Activated CD4-positive, alpha-beta T cell treated with anti-CD3 and anti-CD28 coated beads, Interleukin-10, Interleukin-2, amounts not matched to agents 100 ng/mL and 50 ng/mL, durations not matched to agents 16 hours and 8 hours (primary cell): ENCODE results near the gene RPS6KA6.
A peak's percentile ranks its signal among the peaks of the same experiment; 100 is the strongest.
"Not testable (repeated sequence)": the region's sequence is repeated elsewhere in the genome, so short reads cannot be mapped to it uniquely, and the experiment has no call there.

Experiments used
- DNase-seq: peaks from one replicate; pipeline ENCODE4 v3.0.0-alpha.2; 2020

RPS6KA6 gene

DNA sequence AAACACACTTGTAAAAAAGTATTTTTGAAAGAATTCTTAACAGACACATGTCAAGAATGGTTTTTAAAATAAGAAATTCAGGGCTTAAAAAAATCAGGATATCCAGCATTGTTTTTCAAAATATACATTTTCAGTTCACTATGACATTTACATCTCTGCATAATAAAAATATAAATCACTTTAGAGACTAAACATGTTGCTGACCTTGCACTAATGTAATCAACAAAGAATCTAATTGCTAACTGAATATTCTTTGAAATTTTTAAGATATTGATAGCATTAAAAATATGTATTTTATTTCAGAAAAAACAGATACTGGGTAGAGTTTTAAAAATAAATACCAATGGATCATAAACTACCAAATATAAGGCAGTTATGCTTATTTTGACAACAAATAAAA, 26.4 kb downstream of the RPS6KA6 start:
- DNase-seq = no peak

DNA sequence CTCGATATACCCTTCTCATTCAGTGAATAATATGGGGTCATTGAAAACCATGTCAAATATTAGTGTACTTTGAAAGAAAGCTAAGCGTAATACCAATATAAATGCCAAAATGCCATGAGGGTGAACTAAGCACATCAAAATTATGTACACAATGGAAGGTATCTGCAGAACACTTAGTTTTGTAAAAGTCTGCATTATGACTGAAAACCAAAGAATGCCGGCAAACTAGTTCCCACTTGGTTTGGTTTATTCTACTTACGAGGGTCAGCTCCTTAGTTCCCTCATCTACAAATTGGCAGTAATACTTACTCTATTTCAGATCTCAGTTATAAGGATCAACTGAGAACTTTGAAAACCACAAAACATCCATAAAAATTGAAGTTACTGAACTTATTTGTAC, 27.3 kb downstream of the RPS6KA6 start:
- DNase-seq = no peak

DNA sequence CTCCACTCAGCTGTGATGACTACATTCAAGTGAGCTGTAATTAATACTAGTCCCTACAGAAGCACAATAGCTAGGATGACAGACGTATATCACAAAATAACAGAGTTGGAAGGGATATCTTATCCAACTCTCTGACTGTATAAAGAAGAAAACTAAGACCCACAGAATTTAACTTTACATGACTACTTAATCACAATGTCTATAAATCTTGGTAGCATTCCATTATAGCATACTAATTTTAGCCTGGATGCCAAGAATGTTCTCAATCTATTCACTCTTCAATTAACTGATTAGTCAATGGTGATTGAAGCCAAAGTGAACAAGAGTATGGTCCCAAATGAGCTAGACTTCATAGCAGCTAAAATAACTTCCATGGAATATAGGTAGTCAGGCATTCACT, 31.2 kb downstream of the RPS6KA6 start:
- no peak for DNase-seq

DNA sequence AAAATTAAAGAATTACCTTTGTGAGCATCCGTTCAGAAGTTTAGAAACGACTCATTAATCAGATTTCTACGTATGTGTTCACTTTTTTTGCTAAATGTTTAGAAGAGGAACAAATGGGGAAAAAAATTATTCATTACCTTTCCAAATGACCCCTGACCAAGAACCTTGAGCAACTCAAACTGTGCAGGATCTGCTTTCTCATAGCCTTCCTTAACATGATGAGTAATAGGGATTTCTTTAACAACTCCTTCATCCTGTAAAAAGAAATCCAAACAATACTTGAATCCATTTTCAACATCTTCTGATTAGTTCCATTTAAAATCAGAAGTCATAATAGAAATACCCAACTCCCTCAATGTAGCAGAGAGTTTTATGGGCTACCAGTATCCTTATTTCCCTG, 32.1 kb downstream of the RPS6KA6 start:
- DNase-seq = no peak

DNA sequence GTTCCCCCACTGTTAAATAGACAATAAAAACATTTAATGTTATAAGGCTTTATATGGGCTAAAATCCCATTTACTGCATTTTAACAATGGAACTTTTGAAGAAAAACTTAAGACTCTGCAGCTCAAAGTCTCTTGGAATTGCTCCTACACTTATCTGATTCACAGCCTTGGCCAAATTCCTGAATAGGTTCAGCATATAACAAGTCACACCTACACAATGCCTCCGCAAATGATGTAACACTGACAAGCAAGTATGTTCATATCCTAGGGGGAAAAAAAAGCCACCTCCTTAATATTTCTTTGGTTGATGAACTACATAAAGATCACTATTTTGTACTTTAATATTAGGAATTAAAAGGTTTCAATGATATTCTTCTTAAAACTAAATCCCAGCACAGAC, 34.5 kb downstream of the RPS6KA6 start:
- no peak for DNase-seq

DNA sequence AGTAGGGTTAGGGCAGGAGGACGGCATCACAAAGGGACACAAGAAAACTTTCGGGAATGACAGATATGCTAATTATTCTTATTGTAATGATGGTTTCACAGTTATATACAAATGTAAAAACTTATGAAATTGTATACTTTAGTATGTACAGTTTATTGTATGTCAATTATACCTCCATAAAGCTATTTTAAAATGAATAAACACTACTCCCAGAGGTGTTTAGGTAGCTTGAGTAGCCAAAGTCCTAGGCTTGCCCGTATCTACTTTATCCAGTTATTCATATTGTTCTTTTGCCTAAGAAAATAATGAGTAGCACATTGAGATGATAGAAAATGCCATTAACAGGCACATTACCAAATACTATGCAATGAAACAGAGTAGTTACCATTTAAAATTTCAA, 43.0 kb downstream of the RPS6KA6 start:
- no peak for DNase-seq

DNA sequence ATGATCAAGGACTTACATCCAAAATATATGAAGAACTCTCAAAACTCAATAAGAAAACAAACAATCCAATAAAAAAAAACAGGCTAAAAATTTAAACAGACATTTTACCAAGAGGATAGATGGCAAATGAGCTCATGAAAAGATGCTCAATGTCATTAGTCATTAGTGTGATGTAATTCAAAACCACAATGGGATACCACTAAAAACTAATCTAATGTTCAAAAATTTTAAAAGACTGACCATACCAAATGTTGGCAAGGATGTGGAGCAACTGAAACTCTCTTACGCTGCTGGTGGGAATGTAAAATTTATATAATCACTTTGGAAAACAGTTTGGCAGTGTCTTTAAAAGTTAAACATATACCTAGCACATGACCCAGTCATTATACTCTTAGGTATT, 43.7 kb downstream of the RPS6KA6 start:
- no peak for DNase-seq

DNA sequence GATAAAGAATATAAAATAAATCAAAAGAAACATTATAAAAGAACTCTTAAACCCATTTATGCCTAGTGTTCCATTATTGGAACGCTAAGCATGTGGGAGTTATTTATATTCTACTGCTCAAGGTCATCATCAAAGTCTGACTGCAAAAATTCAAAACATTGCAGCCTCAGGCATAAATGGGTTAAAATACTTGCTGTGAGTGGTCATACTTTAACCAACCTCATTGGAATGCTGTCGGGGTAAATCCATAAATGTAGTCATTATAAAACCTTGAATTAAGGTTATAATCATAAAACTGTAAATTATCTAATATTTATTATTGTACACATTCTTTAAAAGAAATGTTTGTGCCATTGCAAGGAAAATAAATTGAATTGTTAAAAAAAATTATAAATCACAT, 55.0 kb downstream of the RPS6KA6 start:
- DNase-seq = no peak

DNA sequence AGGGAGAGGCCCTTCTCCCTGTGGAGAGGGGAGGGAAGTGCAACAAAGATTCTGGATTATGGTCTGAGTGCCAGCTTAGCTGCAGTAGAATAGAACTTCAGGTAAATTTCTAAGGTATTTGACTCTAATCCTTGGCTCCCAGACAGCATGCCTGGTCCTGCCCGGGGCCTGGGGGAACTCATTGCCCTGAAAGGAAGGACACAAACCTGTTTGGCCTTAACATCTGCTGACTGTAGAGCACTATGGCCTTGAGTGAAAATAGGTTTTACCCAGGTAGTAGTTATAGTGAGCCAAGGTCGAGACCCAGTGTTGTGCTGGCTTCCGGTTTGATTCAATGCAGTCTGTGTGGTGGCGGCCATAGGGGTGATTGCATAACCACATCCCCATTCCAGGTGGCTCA, 64.4 kb downstream of the RPS6KA6 start:
- no peak for DNase-seq

DNA sequence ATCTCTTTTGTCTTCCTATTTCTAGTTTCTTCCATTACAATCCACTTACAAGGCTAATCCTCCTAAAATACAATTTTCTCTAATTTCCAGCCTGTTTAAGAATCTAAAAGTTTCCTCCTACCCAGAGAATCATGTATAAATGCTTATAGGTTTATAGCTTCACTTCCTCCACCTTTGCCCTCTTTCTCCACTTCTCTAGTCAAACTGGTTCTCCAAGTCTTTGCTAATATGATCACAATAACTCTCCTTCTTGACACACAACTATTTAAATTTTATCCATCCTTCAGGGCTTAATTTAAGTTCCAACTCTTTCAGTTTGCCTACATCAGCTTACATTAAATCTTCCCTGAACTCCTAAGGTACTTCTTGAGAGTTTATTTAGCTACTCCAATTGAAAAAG, 69.2 kb downstream of the RPS6KA6 start:
- no peak for DNase-seq

DNA sequence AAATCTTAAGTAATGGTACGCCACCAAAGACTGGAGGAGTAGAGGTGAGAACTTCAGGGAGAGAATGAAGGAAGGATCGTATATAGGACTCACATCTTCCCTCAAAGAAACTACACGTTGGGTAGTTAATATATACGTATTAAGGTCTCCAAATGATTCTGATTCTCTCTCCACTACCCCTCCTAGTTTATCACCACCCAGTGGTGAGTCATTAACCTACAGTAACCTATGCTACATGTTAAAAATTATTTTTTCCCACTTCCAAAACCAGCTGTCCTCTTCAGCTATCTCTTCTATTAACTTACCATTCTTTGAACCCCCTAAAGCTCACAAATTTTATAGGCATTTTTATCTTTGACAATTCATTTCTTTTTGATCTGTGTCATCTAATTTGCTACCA, 69.7 kb downstream of the RPS6KA6 start:
- DNase-seq = no peak

DNA sequence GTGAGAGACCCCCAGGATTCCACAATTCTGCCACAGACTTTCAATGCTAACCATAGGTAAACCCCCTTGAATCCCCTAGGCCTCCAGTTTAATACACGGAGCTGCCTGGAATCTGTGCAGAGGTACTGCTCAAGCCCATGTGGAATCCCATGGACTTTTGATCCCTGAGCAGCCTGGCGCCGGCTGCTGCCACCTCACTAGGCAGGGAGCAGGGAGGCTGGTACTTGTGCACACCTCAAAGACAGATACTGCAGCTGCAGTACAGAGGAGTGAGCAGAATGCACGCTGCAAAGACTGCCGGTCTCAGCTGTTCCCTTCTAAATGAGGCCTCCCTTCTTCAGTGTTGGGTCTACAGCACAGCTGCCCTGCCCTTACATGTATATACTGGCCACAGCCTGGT, 79.4 kb downstream of the RPS6KA6 start:
- DNase-seq = no peak

DNA sequence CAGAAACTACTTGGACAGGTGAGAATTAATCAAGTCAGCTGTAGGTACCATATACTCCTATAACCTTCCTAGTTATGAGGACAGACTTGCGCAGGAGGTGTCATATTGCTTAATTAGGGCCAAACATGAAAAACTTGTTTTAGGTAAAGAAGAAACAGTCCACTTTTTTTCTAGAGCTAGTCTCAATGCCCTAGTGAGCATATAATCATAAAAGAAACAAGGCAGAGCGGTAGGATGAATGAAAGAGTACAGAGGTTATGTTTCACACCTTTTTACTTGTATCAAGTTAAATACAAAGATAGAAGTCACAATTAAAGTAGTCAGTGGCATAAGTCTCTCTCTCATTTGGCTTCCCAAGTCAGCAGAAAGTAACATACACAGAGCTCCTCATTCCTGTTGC, 88.9 kb downstream of the RPS6KA6 start:
- no peak for DNase-seq

DNA sequence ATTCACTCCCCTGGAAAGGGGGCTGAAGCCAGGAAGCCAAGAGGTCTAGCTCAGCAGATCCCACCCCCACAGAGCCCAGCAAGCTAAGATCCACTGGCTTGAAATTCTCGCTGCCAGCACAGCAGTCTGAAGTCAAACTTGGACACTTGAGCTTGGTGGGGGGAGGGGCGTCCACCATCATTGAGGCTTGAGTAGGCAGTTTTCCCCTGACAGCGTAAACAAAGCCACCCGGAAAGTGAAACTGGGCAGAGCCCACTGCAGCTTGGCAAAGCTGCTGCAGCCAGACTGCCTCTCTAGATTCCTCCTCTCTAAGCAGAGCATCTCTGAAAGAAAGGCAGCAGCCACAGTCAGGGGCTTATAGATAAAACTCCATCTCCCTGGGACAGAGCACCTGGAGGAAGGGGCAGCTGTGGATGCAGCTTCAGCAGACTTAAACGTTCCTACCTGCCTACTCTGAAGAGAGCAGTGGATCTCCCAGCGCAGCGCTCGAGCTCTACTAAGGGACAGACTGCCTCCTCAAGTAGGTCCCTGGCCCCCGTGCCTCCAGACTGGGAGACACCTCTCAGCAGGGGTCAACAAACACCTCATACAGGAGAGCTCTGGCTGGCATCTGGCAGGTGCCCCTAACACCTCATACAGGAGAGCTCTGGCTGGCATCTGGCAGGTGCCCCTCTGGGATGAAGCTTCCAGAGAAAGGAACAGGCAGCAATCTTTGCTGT, 108.4 kb downstream of the RPS6KA6 start:
- not testable (repeated sequence) for DNase-seq

DNA sequence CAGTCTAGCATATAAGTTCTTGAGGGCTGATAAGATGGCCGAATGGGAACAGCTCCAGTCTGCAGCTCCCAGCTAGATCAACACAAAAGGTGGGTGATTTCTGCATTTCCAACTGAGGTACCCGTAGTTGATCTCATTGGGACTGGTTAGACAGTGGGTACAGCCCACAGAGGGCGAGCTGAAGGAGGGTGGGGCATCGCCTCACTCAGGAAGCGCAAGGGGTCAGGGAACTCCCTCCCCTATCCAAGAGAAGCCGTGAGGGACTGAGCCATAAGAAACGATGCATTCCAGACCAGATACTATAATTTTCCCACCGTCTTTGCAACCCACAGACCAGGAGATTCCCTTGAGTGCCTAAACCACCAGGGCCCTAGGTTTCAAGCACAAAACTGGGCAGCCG, 109.0 kb downstream of the RPS6KA6 start:
- DNase-seq = no peak

DNA sequence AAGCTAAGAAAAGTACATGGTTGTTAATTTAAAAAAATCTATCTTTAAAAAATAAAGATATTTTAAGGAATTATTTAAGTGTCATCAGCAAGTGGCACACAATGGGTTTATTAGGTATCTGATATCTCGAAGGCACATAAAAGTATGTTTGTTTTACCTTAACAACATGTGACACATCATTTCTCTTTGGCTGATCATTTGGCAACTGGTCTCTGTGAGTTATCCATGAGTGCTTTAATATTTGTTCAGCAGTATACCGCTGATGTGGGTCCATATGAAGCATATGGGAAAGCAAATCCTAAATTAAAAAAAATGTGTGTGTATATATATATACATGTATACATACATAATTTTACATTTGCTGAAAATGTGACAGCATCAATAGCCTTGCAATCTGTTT, 123.2 kb downstream of the RPS6KA6 start:
- no peak for DNase-seq

DNA sequence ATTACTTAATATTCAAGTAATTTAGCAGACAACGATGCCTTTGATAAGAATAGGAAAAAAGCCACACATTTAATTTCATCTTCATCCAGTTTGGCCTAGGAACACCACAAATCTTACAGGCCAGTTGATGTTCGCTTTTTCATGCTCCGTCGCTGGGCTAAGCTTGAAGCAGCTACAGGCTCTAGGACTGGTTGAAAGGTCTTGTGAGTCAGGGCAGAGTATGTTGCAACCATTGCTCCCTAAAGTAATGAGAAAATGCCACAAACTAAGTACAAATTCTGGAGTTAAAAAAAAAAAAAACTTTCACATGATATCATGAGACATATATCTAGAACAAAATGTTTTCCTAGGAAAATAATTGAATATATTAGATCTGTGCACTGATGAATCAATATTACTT, 123.8 kb downstream of the RPS6KA6 start:
- DNase-seq = no peak

DNA sequence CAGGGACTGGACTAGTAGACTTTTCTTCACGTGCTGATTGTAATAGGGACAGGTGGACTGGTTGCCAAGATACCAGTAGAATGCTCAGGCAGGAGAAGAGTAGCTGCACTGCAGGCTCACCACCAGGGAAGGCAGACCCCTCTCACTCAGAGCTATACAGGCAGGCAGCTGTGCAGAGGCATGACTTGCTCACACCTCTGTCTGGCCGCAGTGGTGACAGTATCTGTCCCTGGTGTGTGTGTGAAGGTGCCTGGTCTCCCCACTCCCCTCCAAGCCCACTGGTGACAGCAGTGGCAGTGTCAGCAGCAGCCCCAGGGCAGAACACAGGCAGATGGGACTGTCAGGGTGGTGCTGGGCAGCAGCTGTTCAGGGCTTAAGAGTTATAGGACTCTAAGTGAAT, 140.7 kb downstream of the RPS6KA6 start:
- DNase-seq = no peak

DNA sequence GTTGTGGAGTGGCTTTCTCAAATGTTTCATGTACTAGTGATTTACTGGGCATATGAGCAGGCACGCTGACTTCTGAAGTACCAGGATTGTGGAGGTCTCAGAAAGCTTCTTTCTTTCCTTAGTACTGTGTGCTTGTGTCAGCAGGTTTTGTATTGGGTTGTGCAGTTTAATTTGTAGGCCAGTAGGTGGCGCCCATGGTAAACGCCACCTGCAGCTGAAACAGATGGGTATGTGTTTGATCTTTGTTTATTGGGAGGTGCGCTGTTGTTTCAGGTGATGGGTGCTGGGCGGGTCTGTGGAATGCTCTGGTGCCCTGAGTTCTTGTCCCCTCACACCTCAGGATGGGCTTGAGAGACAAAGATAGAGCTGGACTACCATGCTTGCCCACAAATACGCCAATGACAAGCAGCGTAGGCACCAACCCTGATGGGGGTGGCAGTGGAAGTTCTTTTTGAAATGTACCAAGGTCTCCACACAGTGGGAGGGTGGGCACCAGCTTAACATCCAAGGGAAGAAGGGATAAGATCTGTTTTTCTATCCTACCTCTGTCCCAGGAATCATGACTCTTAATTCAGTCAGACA, 141.5 kb downstream of the RPS6KA6 start:
- peak; percentile 43 for DNase-seq

DNA sequence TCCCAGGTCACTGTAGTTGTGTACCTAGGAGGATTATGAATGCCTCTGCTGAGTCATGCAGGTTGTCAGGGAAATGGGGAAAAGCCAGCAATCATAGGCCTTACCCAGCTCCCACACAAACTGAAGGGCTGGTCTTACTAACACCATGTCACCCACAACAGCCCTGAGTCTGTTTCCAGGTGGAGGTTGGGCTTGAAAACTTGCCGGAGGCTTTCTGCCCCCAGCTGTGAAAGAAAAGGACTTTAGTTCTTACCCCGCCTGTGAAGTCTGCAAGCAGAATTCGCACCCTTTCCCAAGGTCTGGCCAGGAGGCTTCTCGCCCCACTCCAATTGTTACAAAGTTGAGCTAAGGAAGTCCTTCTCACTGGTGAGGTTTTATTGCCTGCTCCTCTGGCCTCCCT, 143.9 kb downstream of the RPS6KA6 start:
- no peak for DNase-seq
